Stimulated activated memory B cell treated with anti-CD40 and anti-IgM and Interleukin-4, amounts not matched to agents 10 μg/mL and 1 μg/mL and 100 μg/mL, for 72 hours (primary cell): ENCODE measurements around the gene ZNF699.
A peak's percentile ranks its signal among the peaks of the same experiment; 100 is the strongest.
"Not testable (repeated sequence)": the region's sequence is repeated elsewhere in the genome, so short reads cannot be mapped to it uniquely, and the experiment has no call there.

Experiments
- ATAC-seq: fragments of 150-1000 bp; cut with Tn5 transposase; 2 replicates; pipeline ENCODE4 v1.10.0; 2021
- H3K27ac Mint-ChIP-seq: one replicate; pipeline ENCODE4 v1.8.0; 2022; ENCODE audit warnings: mild to moderate bottlenecking, mixed read lengths
- H3K27me3 Mint-ChIP-seq: one replicate; pipeline ENCODE4 v1.8.0; 2022; ENCODE audit warnings: mixed read lengths
- H3K36me3 Mint-ChIP-seq: one replicate; pipeline ENCODE4 v1.8.0; 2022; ENCODE audit warnings: mixed read lengths
- H3K4me1 Mint-ChIP-seq: one replicate; pipeline ENCODE4 v1.8.0; 2022; ENCODE audit warnings: mixed read lengths
- H3K4me3 Mint-ChIP-seq: one replicate; pipeline ENCODE4 v1.8.0; 2022; ENCODE audit warnings: mild to moderate bottlenecking, moderate library complexity, mixed read lengths
- H3K9me3 Mint-ChIP-seq: one replicate; pipeline ENCODE4 v1.8.0; 2022; ENCODE audit warnings: mixed read lengths

The ZNF699 gene

GRCh38 chr19:9313756-9314155, 4.1 kb upstream of the ZNF699 start:
- Mint-ChIP-seq H3K27ac (no peak overlapping the region), H3K4me1 (peaks cover 1% of the 10 kb centered on the region), H3K9me3 (peaks cover 22% of the 10 kb centered on the region), H3K27me3 (no peaks in the 10 kb centered on the region), H3K4me3 (no peak overlapping the region), H3K36me3 (peaks cover 13% of the 10 kb centered on the region)
- ATAC-seq = no peak

GRCh38 chr19:9309974-9310446, 372 bp upstream of the ZNF699 start:
- peaks cover 16% of the 10 kb centered on the region for H3K36me3 Mint-ChIP-seq
- peaks cover 11% of the 10 kb centered on the region for H3K4me1 Mint-ChIP-seq
- H3K4me3 Mint-ChIP-seq = peak overlapping the region; percentile 81
- peak overlapping the region; percentile 80 for H3K27ac Mint-ChIP-seq
- H3K27me3 Mint-ChIP-seq = no peaks in the 10 kb centered on the region
- peak; percentile 87 for ATAC-seq
- peaks cover 10% of the 10 kb centered on the region for H3K9me3 Mint-ChIP-seq

- peaks cover 10% of the 10 kb centered on the region for H3K9me3 Mint-ChIP-seq
- no peaks in the 10 kb centered on the region for H3K27me3 Mint-ChIP-seq
- peak overlapping the region; percentile 80 for H3K27ac Mint-ChIP-seq
- H3K4me3 Mint-ChIP-seq = peak overlapping the region; percentile 81
- no peak for ATAC-seq
- peaks cover 11% of the 10 kb centered on the region for H3K4me1 Mint-ChIP-seq
- H3K36me3 Mint-ChIP-seq = peaks cover 32% of the 10 kb centered on the region
These were observed 1.4 kb downstream of the ZNF699 start for GRCh38 chr19:9308091-9308770.

- H3K27me3 Mint-ChIP-seq = no peaks in the 10 kb centered on the region
- H3K9me3 Mint-ChIP-seq = peaks cover 10% of the 10 kb centered on the region
- peaks cover 50% of the 10 kb centered on the region for H3K36me3 Mint-ChIP-seq
- H3K4me1 Mint-ChIP-seq = peaks cover 11% of the 10 kb centered on the region
- H3K27ac Mint-ChIP-seq = no peak overlapping the region
- ATAC-seq = no peak
- H3K4me3 Mint-ChIP-seq = no peak overlapping the region
These were observed 3.2 kb downstream of the ZNF699 start for GRCh38 chr19:9306443-9306842.

- peaks cover 42% of the 10 kb centered on the region for H3K9me3 Mint-ChIP-seq
- H3K27me3 Mint-ChIP-seq = no peaks in the 10 kb centered on the region
- H3K27ac Mint-ChIP-seq = no peak overlapping the region
- no peak for ATAC-seq
- H3K4me1 Mint-ChIP-seq = no peaks in the 10 kb centered on the region
- H3K36me3 Mint-ChIP-seq = peaks cover 98% of the 10 kb centered on the region
- H3K4me3 Mint-ChIP-seq = no peak overlapping the region
These were observed 13.3 kb downstream of the ZNF699 start for GRCh38 chr19:9296336-9296735.

DNA sequence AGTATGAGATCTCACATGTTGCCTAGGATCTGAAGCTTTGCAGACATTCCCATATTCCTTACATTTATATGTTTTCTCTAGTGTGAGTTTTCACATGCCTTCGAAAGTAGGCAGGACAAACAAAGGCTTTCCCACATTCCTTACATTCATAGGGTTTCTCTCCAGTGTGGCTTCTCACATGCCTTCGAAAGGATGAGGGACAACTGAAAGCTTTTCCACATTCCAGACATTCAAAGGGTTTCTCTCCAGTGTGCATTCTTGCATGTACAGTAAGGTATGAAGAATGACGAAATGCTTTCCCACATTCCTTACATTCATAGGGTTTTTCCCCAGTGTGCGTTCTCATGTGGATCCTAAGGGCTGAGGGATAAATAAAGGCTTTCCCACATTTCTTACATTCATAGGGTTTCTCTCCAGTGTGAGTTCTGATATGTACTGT, 14.2 kb downstream of the ZNF699 start:
- H3K9me3 Mint-ChIP-seq = peaks cover 35% of the 10 kb centered on the region
- no peak for ATAC-seq
- no peak overlapping the region for H3K4me3 Mint-ChIP-seq
- no peak overlapping the region for H3K27ac Mint-ChIP-seq
- H3K4me1 Mint-ChIP-seq = no peaks in the 10 kb centered on the region
- no peaks in the 10 kb centered on the region for H3K27me3 Mint-ChIP-seq
- peaks cover 94% of the 10 kb centered on the region for H3K36me3 Mint-ChIP-seq

DNA sequence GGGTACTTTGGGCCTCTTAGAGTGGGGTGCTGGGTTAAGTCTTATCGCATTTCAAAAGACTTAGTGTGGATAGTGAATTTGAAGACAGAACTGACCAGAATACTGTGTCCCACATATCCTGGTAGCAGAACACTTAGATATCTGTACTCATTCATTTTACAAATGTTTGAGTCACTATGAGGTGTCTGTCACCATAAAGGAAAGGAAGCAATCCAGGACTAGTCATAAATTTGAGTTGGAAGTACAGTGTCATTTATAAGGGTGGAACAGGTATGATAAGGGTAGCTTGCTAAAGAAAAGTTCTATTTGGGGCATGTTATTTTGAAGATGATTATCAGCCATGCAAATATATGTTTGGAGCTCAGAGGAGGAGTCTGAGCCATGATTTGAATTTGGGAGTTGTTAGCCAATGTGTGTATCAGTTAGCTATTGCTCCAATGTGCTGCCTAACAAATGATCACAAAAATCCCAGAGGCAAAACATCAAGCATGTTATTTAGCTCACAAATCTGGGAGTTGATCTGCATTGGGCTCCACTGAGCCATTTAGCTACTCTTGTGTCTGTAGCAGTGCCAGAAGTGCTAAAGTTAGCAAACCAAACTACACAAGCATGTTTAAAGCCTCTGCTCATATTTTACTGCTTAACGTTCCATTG, 20.3 kb downstream of the ZNF699 start:
- ATAC-seq = no peak
- Mint-ChIP-seq H3K4me3 (no peak overlapping the region), H3K36me3 (peaks cover 56% of the 10 kb centered on the region), H3K9me3 (peaks cover 24% of the 10 kb centered on the region), H3K27ac (no peak overlapping the region), H3K27me3 (no peaks in the 10 kb centered on the region), H3K4me1 (no peaks in the 10 kb centered on the region)

DNA sequence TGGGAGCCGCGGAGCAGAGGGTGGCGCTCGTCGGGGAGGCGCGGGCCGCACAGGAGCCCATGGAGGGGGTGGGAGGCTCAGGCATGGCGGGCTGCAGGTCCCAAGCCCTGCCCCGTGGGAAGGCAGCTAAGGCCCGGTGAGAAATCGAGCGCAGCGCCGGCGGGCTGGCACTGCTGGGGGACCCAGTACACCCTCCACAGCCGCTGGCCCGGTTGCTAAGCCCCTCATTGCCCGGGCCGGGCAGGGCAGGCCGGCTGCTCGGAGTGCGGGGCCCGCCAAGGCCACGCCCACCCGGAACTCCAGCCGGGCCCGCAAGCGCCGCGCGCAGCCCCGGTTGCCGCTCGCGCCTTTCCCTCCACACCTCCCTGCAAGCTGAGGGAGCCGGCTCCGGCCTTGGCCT, 26.2 kb downstream of the ZNF699 start:
- not testable (repeated sequence) for H3K4me1 Mint-ChIP-seq, ATAC-seq, H3K36me3 Mint-ChIP-seq, H3K27ac Mint-ChIP-seq
- peak overlapping the region; percentile 61 for H3K4me3 Mint-ChIP-seq
- H3K9me3 Mint-ChIP-seq = peaks cover 32% of the 10 kb centered on the region
- peaks cover 18% of the 10 kb centered on the region for H3K27me3 Mint-ChIP-seq

- H3K4me1 Mint-ChIP-seq = no peaks in the 10 kb centered on the region
- no peak overlapping the region for H3K27ac Mint-ChIP-seq
- H3K27me3 Mint-ChIP-seq = peaks cover 9% of the 10 kb centered on the region
- H3K9me3 Mint-ChIP-seq = peaks cover 13% of the 10 kb centered on the region
- ATAC-seq = no peak
- H3K36me3 Mint-ChIP-seq = no peaks in the 10 kb centered on the region
- no peak overlapping the region for H3K4me3 Mint-ChIP-seq
These were observed 58.4 kb downstream of the ZNF699 start for GRCh38 chr19:9251236-9251635.

DNA sequence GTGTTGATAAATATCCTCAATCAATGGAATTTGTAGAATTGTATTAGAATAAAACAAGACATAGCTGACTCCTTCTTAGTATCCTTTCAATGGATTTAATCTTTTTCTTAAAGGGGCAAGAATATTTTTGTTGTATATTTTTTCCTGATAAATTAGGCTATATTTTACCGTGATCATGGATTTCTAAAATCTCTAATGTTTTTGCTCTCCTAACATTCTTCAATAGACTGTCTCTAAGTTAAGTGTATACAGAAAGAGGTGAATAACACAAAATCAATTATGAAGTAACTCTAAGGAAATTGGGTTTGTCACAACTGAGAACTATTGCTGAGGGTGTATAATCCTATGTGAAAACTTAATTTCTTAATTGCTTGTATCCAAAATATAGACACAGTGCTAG, 59.0 kb downstream of the ZNF699 start, which contains the start of gene OR7E24:
TSS of gene OR7E24 (plus strand) at position 301 of the 400 bp plus-strand sequence. CDS start 114 bp downstream, outside the sequence.
- no peak within 1 kb of the TSS for H3K4me3 Mint-ChIP-seq
- no peak within 1 kb of the TSS for H3K27ac Mint-ChIP-seq
- H3K4me1 Mint-ChIP-seq = no peaks in the 10 kb centered on the region

More for the DNA sequence above, 59.0 kb downstream of the ZNF699 start, which contains the start of gene OR7E24:
- no peak for ATAC-seq
- peaks cover 13% of the 10 kb centered on the region for H3K9me3 Mint-ChIP-seq
- peaks cover 9% of the 10 kb centered on the region for H3K27me3 Mint-ChIP-seq
- H3K36me3 Mint-ChIP-seq = no peaks in the 10 kb centered on the region
